K562 (cell line): ENCODE measurements around the gene LLGL2. TPM values are rescaled to one million over a fixed set of nuclear protein-coding genes. Genes with fewer than 3 reads are reported as not detected.

Experiments used
- ATAC-seq: fragments of 200-7000 bp; cut with Tn5 transposase; 3 replicates; pipeline ENCODE4 v1.9.1; 2020; ENCODE audit warnings: moderate library complexity
- BruUV-seq: library from RNA; stranded (reverse); fragments of 400-500 nt; replicated peaks from 2 replicates; lab custom pipeline; 2021; lab: Mats Ljungman, UMichigan
- CTCF ChIA-PET: fragments of 300-600 bp; formaldehyde crosslinking; extraction: SDS; loops from one replicate; lab custom pipeline; 2021; ENCODE audit warnings: low intra/inter-chr PET ratio; lab: Yijun Ruan, JAX
- POLR2A ChIA-PET: fragments of 300-600, 350-650 bp; sonication (Branson Sonifier 250); formaldehyde crosslinking; extraction: SDS; loops from one replicate; lab custom pipeline; 2021; ENCODE audit warnings: antibody characterized with exemption, inconsistent platforms; lab: Yijun Ruan, JAX
- DNase-seq, 4 experiments: peaks; one replicate each; pipeline versions ENCODE4 v3.0.0 to v3.0.0-alpha.2; 2011 to 2018; ENCODE audit warnings: low spot score in 3 of 4, mixed read lengths in 3 of 4; ENCODE audit errors: extremely low read depth in 1 of 4
- FAIRE-seq: peaks from 2 replicates; lab custom pipeline; 2011; peaks lifted over from hg19 to GRCh38; lab: Jason Lieb, UNC
- H2AFZ ChIP-seq: 2 replicates; pipeline ENCODE4 v1.6.0; 2011; ENCODE audit warnings: low read depth, low read length, control low read depth, inconsistent platforms
- H3K27ac ChIP-seq: fragments of 200-600 bp; 3 replicates; pipeline ENCODE4 v1.8.0; 2011; ENCODE audit warnings: low read depth, mild to moderate bottlenecking, control low read depth, inconsistent platforms, low read length, moderate library complexity, mixed read lengths; ENCODE audit errors: extremely low read depth
- H3K27me3 ChIP-seq, 2 experiments: fragments of 300-600 bp in 1 of 2; 2 replicates in 1 of 2; 3 replicates in 1 of 2; pipeline versions ENCODE4 v1.6.0 to v1.8.0; 2011; ENCODE audit warnings: inconsistent platforms in 2 of 2, low read length in 2 of 2, mild to moderate bottlenecking in 1 of 2, mixed read lengths in 1 of 2, moderate library complexity in 1 of 2; ENCODE audit not compliant: control insufficient read depth in 2 of 2, insufficient read depth in 2 of 2
- H3K36me3 ChIP-seq: fragments of 300-600 bp; 3 replicates; pipeline ENCODE4 v1.8.0; 2011; ENCODE audit warnings: mild to moderate bottlenecking, low read length, inconsistent platforms; ENCODE audit not compliant: control insufficient read depth, insufficient read depth
- H3K4me1 ChIP-seq, 2 experiments: fragments of 200-600 bp in 1 of 2; replicated peaks in 1 of 2; 2 replicates in 1 of 2; 3 replicates in 1 of 2; pipeline versions ENCODE4 v1.5.1 to v1.8.0; 2011; ENCODE audit warnings: inconsistent platforms in 2 of 2, low read length in 2 of 2, mild to moderate bottlenecking in 1 of 2, mixed read lengths in 1 of 2, moderate library complexity in 1 of 2; ENCODE audit not compliant: control insufficient read depth in 2 of 2, insufficient read depth in 2 of 2
- H3K4me2 ChIP-seq: 2 replicates; pipeline ENCODE4 v1.6.1; 2011; ENCODE audit warnings: low read length, control low read depth, inconsistent platforms, mixed read lengths; ENCODE audit not compliant: insufficient read depth
- H3K4me3 ChIP-seq: fragments of 200-600 bp; sonication (generic), shearing (Covaris generic); 2 replicates; pipeline ENCODE4 v1.5.1; 2016; ENCODE audit warnings: control low read depth, inconsistent platforms
- H3K79me2 ChIP-seq: fragments of 200-600 bp; 3 replicates; pipeline ENCODE4 v1.8.0; 2011; ENCODE audit warnings: low read length, inconsistent platforms; ENCODE audit not compliant: control insufficient read depth, insufficient read depth
- H3K9ac ChIP-seq, 2 experiments: 2 replicates each; pipeline versions ENCODE4 v1.6.0 to v1.6.1; 2011; ENCODE audit warnings: low read depth in 2 of 2, low read length in 2 of 2, control low read depth in 1 of 2, inconsistent platforms in 1 of 2, mild to moderate bottlenecking in 1 of 2, mixed read lengths in 1 of 2; ENCODE audit not compliant: insufficient read depth in 1 of 2
- H3K9me1 ChIP-seq: one replicate; pipeline ENCODE4 v1.6.0; 2011; ENCODE audit warnings: inconsistent platforms, mild to moderate bottlenecking, low read length, moderate library complexity; ENCODE audit not compliant: control insufficient read depth, insufficient read depth
- H3K9me3 ChIP-seq: replicated peaks from 2 replicates; pipeline ENCODE4 v1.5.1; 2011; ENCODE audit warnings: low read depth, low read length, inconsistent platforms; ENCODE audit not compliant: control insufficient read depth, insufficient read depth
- H4K20me1 ChIP-seq: replicated peaks from 2 replicates; pipeline ENCODE4 v1.6.1; 2011; ENCODE audit warnings: low read length, inconsistent platforms, mixed read lengths; ENCODE audit not compliant: control insufficient read depth, insufficient read depth
- CTCF ChIP-seq, 3 experiments: IDR thresholded peaks in 2 of 3; conservative IDR thresholded peaks in 1 of 3; 2 replicates each; pipeline ENCODE4 v1.5.1; 2011 to 2012; ENCODE audit warnings: low read length in 3 of 3, mild to moderate bottlenecking in 3 of 3, control low read depth in 2 of 3, improper control_type of control experiment in 1 of 3, inconsistent platforms in 1 of 3, low read depth in 1 of 3, mixed read lengths in 1 of 3, moderate library complexity in 1 of 3; ENCODE audit not compliant: insufficient read depth in 2 of 3
- ELK3 ChIP-seq: fragments of 450-650 bp; formaldehyde crosslinking; IDR thresholded peaks from 2 replicates; pipeline ENCODE4 v1.4.0; 2020; ENCODE audit warnings: mild to moderate bottlenecking
- HDAC3 ChIP-seq: fragments of 450-650 bp; IDR thresholded peaks from 2 replicates; pipeline ENCODE4 v1.6.1; 2018; ENCODE audit warnings: borderline replicate concordance, mild to moderate bottlenecking, moderate library complexity; ENCODE audit not compliant: partially characterized antibody
- LEF1 ChIP-seq: fragments of 450-650 bp; IDR thresholded peaks from 2 replicates; pipeline ENCODE4 v1.6.1; 2016; ENCODE audit warnings: mild to moderate bottlenecking
- MEF2D ChIP-seq: conservative IDR thresholded peaks from 2 replicates; pipeline ENCODE4 v1.6.1; 2016; ENCODE audit warnings: low read depth, missing genetic modification characterization, missing compliant biosample characterization
- PATZ1 ChIP-seq: fragments of 250-450 bp; sonication (Bioruptor Pico); IDR thresholded peaks from 2 replicates; pipeline ENCODE4 v1.5.0; 2020; ENCODE audit warnings: mild to moderate bottlenecking, borderline replicate concordance
- POLR2G ChIP-seq: fragments of 200-400 bp; formaldehyde crosslinking; IDR thresholded peaks from 2 replicates; pipeline ENCODE4 v1.6.1; 2017; ENCODE audit warnings: low read depth, mild to moderate bottlenecking, antibody characterized with exemption, low read length, moderate library complexity
- RFX7 ChIP-seq: fragments of 250-450 bp; sonication (Bioruptor Pico); IDR thresholded peaks from 2 replicates; pipeline ENCODE4 v1.5.1; 2021; ENCODE audit warnings: mild to moderate bottlenecking
- SAFB2 ChIP-seq: fragments of 200-400 bp; formaldehyde crosslinking; IDR thresholded peaks from 2 replicates; pipeline ENCODE4 v1.6.1; 2018; ENCODE audit warnings: borderline replicate concordance, low read length, low read depth, moderate library complexity; ENCODE audit not compliant: severe bottlenecking
- TFAM ChIP-seq: fragments of 250-450 bp; sonication (Bioruptor Pico); conservative IDR thresholded peaks from 2 replicates; pipeline ENCODE4 v1.5.0; 2021; ENCODE audit warnings: mild to moderate bottlenecking, moderate library complexity
- YY1 ChIP-seq, 3 experiments: IDR thresholded peaks; 2 replicates each; pipeline ENCODE4 v1.6.1; 2011; ENCODE audit warnings: low read length in 2 of 3, mild to moderate bottlenecking in 2 of 3, moderate library complexity in 2 of 3, borderline replicate concordance in 1 of 3, control low read depth in 1 of 3, low read depth in 1 of 3; ENCODE audit not compliant: insufficient read depth in 3 of 3, insufficient replicate concordance in 2 of 3, control insufficient read depth in 1 of 3, insufficient read length in 1 of 3; ENCODE audit errors: extremely low read depth in 1 of 3
- ZBTB34 ChIP-seq: fragments of 250-450 bp; sonication (Bioruptor Pico); IDR thresholded peaks from 2 replicates; pipeline ENCODE4 v1.8.0; 2021; ENCODE audit warnings: mild to moderate bottlenecking, moderate library complexity
- WGBS: fragments of 100-300 bp; shearing (Covaris generic); methylation state at CpG from one replicate; pipeline ENCODE4 v1.1.6; 2016; ENCODE audit warnings: low coverage, mixed read lengths; ENCODE audit not compliant: insufficient coverage; ENCODE audit errors: missing lambda C conversion rate; 5-methylcytosine and 5-hydroxymethylcytosine counted together
- in situ Hi-C: fragments of 300-500 bp; cut with MboI; formaldehyde crosslinking; loops from 4 replicates; pipeline ENCODE4 v1.15.0; 2018; ENCODE audit warnings: inconsistent platforms, mixed read lengths
- intact Hi-C: fragments of 100-400 bp; cut with micrococcal nuclease; formaldehyde crosslinking; loops from 2 replicates; pipeline ENCODE4 v1.14.2; 2022
- polyA plus RNA-seq, 8 experiments: library from polyadenylated mRNA; depleted of rRNA in 4 of 8; stranded (reverse) in 5 of 8; unstranded in 3 of 8; fragments of >200 nt; fragmentation: Nextera tagmentation in 2 of 8; fragmentation: Illumina TruSeq in 1 of 8; extraction: Ambion mirVana in 2 of 8; extraction: Trizol in 1 of 8; gene quantifications; 2 replicates each; pipeline versions ENCODE4 v1.2.1 to v1.2.3, GENCODE V29; 2011 to 2014; ENCODE audit warnings: inconsistent platforms in 1 of 8, missing spikeins in 1 of 8
- total RNA-seq, 7 experiments: library from RNA; depleted of rRNA in 6 of 7; stranded (reverse); fragments of >200 nt in 6 of 7; fragmentation: Illumina TruSeq in 2 of 7; extraction: Trizol in 2 of 7; gene quantifications; 2 replicates each; pipeline versions ENCODE4 v1.2.1 to v1.2.3, GENCODE V29; 2011 to 2021; ENCODE audit warnings: low replicate concordance in 1 of 7

LLGL2 gene
- total and polyA plus RNA-seq, 9 of the 15 experiments (the other 6 are each of a cell fraction or from before 2014, with no cell fraction given): 0.32 to 24.4 (median 10.2) TPM

GRCh38 chr17:75570772-75571171 lies 45.3 kb downstream of the LLGL2 start:
- ChIA-PET CTCF (interaction anchor here (0.6 kb wide), 1 partner anchor 177 kb away, joined by 3 read pairs; no protein-coding TSS in a partner anchor), POLR2A (interaction anchor here (0.6 to 1.0 kb wide), 3 partner anchors 11 to 261 kb away, joined by 3 read pairs; no protein-coding TSS in a partner anchor)
- TF ChIP-seq YY1 (IDR thresholded peaks at IDR 0.05; ENCODE audit: borderline replicate concordance in 1 of 3, control insufficient read depth in 1 of 3, extremely low read depth in 1 of 3, insufficient read depth in 3 of 3, insufficient read length in 1 of 3, insufficient replicate concordance in 2 of 3, low read depth in 1 of 3, low read length in 2 of 3) (peak in 1 of 3 experiments; percentile 2), HDAC3 (no peak), LEF1 (no peak), POLR2G (peak; percentile 21; the same call in 1 of the 2 replicates), PATZ1 (no peak), MEF2D (no peak), CTCF (IDR thresholded peaks at IDR 0.05 in 2 of 3, conservative IDR thresholded peaks at IDR 0.05 in 1 of 3; ENCODE audit: insufficient read depth in 2 of 3, low read depth in 1 of 3, low read length in 3 of 3) (no peak), ZBTB34 (CRISPR knock-in tag) (no peak), SAFB2 (no peak), ELK3 (CRISPR knock-in tag) (no peak), TFAM (CRISPR knock-in tag) (no peak), RFX7 (no peak)

More at GRCh38 chr17:75570772-75571171, 45.3 kb downstream of the LLGL2 start:
- Histone ChIP-seq H3K4me3 (no peak overlapping the region), H3K9ac (peak overlapping the region in 1 of 2 experiments; percentile 77; a peak in 1 of 4 replicates), H3K79me2 (no peaks in the 10 kb centered on the region), H2AFZ (0 out of 2 replicates have a peak overlapping the region, but pooled peaks have one; percentile 14), H3K36me3 (peaks cover 1% of the 10 kb centered on the region; the same call in 1 of the 3 replicates), H3K27me3 (no peaks in the 10 kb centered on the region), H4K20me1 (no peaks in the 10 kb centered on the region), H3K4me1 (peaks cover 10 to 43% of the 10 kb centered on the region in 2 experiments; a peak in 4 of 5 replicates), H3K27ac (peak overlapping the region; percentile 57; the same call in 2 of the 3 replicates), H3K9me1 (no peaks in the 10 kb centered on the region), H3K4me2 (no peak overlapping the region), H3K9me3 (no peaks in the 10 kb centered on the region)
- ATAC-seq (no peak; the same call in 1 of the 3 replicates), FAIRE-seq (no peak), DNase-seq (no peak)
- WGBS: 85% methylated on average over 10 of the region's 11 CpGs
- no TSS peak for BruUV-seq
- in situ Hi-C loops: no loop called here
- intact Hi-C loops: no loop called here
